Islet precursor cell (in vitro differentiated cells): ENCODE measurements around the gene UNG.

Experiments used
- DNase-seq: peaks from one replicate; pipeline ENCODE4 v3.0.0-alpha.2; 2018

The UNG gene

DNA sequence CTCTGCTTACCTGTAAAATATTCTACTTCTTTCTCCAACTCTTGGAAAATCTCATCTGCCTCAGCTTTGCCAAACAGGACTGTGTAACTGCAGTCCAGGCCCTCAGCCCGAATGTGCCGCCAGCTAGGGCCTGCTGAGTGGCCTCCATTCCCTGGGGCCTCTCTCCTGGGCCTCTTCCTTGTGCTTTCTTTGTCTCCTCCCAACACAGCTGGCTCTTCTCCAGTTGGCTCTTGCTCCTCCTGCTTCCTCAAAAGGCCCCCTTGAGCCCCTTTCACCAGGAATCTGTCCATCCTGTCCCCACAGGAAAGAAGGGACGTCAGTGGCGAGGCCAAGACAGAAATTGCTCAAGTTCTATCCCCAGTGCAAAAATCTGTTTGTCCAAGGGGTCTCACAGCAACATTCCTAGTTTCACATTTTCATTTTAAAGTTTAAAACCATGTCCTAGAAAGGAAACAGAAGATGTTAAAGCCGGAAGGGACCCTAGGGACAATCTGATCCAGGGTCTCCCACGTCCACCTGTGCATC, 4.8 kb upstream of the UNG start:
- peak; percentile 30 for DNase-seq

DNA sequence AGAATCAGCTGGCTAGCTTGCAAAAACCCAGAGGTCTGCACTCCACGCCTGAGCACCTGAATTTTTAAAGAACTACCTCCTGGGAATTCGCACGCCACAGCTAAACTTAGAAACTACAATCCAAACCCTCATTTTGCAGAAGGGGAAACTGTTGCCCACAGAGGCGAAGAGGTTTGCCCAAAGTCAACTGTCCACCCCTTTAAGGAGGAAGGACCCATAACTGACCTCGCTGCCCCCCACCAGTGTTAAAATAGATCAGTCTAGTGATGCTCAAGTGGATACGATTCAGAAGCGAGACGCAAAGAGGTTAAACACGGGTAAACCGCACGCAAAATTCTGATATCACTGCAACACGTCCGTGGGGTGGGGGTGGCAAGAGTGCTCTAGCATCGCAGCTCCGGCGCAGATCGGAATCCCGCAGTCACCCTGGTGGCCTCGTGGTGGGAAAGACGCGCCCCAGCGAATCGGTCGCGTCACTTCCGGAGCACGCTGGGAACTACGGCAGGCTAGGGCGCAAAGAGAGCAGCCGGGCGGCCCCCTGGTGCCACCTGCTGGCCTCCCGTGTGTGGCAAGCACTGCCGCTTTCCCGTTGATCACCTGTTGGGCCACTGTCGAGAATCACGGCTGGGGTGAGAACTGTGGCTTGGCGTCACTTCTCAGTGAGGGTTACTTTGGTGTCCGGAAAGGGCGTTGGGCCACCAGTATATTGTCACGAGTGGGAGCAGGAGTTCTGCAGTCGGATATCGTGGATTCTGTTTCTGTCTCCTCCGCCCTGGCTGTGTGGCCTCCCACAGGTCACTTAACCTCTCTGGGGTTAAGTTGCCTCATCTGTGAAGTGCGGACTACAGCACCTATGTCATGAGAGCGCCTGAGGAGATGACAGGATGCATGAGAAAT, 4.1 kb upstream of the UNG start, which contains the start of gene ALKBH2:
Gene ALKBH2 (minus strand): TSS at position 451 of the 897 bp plus-strand sequence. CDS start 686 bp downstream, outside the sequence.
- DNase-seq: peak; percentile 96

DNA sequence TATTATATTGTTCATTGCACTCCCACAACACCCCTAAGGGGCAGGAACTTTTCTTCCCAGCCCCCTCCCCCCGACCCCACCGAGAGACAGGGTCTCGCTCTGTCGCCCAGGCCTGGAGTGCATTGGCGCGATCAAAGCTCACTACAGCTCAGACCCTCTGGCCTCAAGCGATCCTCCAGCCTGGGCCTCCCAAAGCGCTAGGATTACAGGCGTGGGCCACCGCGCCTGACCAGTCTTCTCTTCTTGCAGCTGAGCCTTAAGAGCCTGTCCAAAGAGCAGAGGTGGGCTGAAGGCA, 310 bp upstream of the UNG start:
- DNase-seq: no peak

DNA sequence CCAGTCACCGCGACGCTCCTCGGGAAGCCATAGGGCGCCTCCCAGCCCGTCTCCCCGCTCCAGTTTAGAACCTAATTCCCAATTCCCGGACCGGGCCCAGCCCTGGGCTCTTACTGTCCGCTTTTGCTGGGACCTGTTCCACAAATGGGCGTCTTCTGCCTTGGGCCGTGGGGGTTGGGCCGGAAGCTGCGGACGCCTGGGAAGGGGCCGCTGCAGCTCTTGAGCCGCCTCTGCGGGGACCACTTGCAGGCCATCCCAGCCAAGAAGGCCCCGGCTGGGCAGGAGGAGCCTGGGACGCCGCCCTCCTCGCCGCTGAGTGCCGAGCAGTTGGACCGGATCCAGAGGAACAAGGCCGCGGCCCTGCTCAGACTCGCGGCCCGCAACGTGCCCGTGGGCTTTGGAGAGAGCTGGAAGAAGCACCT, 797 bp downstream of the UNG start:
- no peak for DNase-seq

DNA sequence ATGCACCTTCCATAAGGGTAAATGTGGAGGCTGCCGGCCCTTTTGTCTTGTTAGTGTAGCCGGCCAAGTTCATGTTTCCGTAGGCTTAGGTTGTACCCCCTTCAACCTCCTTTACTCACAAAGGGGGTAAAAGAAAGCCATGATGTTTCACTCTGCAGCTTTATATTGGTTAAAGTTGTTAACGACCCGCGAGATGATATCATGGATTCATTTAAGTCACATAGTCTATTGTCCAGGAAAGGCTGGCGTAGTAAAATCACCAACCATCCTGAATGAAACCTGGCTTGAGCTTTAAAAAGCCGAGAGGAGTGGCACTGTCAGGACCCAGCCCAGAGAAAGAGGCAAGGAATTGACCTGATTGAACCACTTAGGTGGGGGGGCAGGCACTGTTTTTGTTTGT, 1.3 kb downstream of the UNG start:
- DNase-seq: peak; percentile 36

DNA sequence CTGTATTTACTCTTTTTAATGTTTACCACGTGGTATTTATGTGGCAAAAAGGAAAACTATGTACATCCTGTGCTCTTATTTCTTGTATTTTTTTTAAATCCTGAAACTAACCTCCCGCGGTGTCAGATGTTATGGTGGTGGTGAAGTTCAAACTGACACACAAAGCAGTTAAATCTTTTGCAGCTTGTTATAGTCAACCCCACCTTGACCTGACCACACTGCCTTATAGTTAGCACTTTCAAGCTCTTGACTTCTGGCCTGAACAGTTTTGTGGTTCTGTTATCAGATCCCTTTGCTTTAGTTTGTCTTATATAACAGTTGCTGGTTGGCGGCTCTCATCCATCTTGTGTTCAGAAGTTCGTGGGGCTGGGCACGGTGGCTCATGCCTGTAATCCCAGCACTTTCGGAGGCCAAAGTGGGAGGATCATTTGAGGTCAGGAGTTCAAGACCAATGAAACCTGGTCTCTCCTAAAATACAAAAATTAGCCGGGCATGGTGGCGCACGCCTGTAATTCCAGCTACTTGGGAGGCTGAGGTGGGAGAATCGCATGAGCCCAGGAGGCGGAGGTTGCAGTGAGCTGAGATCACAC, 2.1 kb downstream of the UNG start:
- peak; percentile 22 for DNase-seq

DNA sequence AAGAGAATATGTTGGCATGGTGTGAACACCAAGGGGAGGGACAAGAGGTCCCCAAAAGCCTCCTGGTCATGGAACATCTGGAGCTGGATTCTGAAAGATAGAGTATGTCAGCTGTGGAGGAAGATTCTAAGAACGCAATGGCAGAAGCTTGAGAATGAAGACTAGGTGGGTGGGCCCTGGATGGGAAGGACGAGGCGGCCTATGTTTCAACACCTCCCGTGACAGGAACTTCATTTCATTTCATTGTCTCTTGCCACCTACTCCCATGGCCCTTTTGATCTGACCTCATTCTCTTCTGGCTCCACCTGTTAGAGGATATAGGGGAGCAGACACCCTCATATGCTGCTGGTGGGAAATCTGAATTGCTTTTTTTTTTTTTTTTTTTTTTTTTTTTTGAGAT, 3.3 kb downstream of the UNG start:
- DNase-seq: peak; percentile 29

DNA sequence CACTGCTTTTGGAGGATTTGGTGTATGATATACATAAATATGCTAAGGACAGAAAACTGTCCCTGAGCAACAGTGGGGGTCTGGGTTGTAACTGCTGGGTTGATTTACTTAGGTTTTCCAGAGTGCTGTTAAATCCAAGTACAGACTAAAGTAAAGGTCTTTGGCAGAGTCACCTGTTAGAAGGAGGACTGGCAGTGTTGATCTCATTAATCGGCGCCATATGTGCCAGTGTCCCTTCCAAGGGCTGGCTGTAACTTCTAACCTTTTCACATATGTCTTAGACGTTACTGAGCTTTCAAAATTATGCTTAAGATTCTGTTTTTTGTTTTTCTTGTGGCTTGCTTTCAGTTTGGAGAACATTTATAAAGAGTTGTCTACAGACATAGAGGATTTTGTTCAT, 5.1 kb downstream of the UNG start:
- no peak for DNase-seq

DNA sequence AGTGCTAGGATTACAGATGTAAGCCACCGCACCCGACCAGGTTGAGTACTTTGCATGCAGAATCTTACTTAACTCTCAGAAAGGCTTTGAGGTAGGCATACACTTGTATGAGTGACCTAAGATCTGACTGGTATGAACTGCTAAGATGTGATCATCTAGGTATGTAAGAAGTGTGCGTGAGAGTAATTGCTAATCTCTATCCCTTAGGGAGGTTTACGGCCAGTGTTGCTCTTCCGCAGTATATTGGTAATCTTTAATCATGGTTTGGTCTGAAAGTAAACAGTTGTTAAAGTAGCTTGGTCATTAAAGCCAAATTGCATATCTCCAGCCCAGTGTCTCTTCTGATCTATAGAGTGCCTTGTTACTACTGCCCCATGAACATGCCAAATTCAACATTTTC, 7.8 kb downstream of the UNG start:
- no peak for DNase-seq

DNA sequence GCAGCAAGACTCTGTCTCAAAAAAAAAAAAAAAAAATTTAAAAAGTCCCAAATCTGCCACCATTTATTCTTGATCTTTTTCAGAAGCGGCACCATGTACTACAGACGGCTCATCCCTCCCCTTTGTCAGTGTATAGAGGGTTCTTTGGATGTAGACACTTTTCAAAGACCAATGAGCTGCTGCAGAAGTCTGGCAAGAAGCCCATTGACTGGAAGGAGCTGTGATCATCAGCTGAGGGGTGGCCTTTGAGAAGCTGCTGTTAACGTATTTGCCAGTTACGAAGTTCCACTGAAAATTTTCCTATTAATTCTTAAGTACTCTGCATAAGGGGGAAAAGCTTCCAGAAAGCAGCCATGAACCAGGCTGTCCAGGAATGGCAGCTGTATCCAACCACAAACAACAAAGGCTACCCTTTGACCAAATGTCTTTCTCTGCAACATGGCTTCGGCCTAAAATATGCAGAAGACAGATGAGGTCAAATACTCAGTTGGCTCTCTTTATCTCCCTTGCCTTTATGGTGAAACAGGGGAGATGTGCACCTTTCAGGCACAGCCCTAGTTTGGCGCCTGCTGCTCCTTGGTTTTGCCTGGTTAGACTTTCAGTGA, 12.5 kb downstream of the UNG start:
- DNase-seq: peak; percentile 42

DNA sequence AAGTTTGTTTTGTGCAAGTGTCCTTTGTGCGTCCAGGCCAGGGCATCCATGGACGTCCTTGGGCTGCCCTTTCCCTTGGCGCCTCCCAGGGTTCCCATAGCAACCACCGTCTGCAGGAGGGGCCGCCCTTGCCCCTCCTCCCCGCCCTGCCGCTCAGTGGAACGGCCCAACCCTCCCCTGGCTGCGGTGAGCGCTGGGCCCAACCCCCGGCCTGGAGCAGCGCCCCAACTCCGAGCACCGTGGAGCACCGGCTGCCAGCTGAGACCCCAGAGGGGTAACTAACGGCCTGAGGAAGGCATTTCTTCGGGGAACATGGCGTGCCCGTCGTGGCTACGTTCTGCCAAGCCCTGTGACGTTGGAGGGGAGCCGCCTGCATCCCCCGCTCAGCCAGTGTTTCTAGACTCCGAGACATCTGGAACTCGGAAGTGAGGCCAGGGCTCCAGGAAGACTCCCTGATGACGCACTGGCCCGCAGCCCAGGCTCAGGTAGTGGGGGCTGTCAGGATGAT, 13.6 kb downstream of the UNG start:
- peak; percentile 95 for DNase-seq

DNA sequence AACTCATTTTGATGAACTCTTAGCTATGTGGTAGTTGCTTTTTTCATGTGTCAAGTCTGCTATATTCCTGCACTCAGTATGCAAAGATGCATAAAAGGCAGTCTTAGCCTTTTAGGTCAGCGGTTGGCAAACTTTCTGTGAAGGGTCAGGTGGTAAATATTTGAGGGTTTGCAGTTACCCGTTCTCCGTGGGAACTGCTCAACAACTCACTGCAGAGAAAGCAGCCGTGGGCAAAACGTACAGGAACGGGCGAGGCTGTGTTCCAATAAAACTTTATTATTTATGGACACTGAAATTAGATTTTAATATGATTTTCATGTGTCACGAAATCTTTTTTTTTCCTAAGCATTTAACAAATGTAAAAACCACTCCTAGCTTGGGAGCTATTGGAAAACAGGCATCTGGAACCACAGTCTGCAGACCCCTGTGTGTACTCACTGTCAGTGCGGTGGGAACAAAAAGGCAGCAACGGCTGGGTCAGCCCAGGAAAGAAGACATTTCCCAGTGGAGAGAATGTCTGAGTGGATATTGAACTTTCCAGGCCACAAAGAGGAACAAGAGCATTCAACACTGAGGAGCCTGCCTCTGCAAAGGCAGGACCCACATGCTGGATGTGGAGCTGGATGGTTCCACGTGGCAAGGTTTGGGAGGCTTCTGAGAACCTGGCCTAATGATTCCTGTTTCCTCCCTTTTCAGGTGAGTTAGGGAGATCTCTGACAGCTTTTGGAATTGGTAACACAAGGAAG, 15.5 kb downstream of the UNG start:
- peak; percentile 53 for DNase-seq

DNA sequence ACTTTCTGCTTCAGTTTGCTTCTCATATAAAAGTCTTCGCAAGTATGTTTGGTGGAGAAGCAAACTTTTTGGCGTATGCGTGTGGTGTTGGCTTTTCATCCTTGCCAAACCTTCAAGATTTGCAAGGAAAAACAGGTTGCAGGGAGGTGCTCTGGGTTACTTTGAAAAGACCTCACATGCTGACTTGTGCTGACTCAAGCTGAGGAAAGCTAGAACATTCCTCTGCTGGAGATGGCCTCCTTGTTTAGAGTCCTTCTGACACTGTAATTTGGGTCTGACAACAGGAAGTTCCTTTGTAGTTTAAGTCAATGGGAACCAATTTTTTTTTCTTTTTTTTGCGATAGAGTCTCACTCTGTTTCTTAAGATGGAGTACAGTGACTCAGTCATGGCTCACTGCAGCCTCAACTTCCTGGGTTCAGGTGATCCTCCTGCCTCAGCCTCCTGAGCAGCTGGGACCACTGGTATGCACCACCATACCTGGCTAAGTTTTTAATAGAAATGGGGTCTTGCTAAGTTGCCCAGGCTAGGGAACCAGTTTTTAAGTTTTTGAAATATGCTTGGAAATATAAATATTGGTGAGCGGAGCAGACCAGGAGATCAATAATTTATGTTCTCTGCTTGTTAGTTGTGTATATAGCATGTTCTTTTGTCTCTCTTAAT, 16.4 kb downstream of the UNG start:
- DNase-seq: peak; percentile 51

DNA sequence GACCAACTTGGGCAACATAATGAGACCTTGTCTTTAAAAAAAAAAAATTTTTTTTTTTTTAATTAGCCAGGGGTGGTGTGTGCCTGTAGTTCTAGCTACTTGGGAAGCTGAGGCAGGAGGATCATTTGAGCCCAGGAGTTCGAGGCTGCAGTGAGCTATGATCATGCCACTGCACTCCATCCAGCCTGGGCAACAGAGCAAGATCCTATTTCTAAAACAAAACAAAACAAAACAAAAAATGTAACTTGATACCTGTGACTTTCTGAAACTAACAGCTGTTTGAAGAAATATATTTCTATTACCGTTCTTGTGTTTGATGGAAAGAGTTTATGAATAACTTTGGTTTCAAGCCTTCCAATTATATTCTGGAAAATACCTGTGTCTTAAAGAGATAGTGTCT, 17.2 kb downstream of the UNG start:
- DNase-seq: no peak

DNA sequence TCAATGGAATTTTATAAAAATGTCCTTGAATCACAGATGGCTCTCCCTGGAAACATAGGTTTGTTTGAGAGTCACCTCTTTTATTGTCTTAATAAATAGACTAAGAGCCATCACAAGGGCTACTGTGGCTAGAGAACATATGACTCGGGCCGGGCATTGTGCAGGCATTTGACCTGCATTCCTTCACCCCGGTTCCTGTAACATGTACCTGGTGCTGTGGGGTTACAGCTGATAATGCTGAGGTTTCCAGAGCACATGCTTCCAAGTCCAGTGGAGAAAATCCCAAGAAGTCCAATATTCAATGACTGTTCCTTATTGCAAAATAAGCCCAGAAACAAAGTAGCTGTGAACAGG, 18.0 kb downstream of the UNG start:
- DNase-seq: no peak

DNA sequence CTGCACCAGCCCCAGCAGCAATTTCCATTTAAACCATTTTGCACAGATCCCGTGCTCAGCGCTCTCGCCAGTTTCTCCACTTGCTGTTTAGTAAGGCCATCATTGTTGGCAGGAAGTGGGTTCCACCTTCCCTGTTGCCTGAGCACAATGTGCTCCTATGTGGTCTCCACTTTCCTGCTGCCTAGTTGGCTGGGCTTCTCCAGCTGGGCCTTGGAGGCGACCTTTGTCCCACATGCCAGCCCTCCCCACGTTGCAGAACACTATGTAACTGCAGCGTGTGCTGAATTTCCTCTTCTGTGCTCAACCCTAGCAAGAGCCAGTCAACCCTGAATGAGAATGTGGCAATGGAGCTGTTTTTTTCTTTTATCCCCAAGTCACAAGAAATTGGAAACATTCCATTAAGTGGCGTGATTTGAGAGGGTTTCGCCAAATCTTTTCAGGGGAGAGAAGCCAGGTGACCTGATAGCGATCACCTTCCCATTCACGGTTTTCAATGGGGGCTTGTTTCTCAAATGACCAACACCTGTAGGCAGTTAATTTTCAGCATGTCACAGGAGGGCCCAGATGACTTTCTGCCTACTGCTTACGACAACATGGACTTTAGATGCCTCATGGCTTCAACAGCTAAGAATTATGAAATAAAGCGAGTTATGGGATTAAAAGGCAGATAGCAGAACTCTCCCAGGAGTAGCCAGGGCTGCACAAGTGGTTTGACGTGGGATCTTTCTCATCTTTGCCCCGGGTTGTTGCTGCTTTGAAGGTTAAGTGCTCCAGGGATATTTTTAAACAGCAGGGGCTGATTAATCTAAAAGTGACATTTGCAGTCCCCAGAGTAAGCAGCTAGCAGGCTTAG, 18.6 kb downstream of the UNG start, which contains the start of gene ACACB:
Gene ACACB (plus strand): TSS at position 830 of the 853 bp plus-strand sequence. CDS start 22,819 bp downstream, outside the sequence.
- DNase-seq: peak; percentile 70

DNA sequence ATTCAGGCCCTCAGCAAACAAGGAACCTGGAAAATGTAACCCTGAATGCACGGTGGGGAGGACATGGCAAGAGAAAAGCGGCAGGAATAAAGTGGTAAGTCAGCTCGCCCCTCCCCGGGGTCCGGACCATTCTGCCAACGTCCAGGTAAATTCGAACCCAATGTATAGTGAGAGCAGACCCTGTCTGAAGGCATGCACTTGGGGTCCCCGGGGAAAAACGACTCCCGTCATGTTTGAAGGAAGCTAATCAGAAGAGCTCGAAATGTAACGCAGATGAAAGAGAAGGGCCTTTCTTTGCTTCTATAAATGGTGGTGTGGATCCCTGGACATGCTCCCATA, 19.2 kb downstream of the UNG start:
- no peak for DNase-seq

DNA sequence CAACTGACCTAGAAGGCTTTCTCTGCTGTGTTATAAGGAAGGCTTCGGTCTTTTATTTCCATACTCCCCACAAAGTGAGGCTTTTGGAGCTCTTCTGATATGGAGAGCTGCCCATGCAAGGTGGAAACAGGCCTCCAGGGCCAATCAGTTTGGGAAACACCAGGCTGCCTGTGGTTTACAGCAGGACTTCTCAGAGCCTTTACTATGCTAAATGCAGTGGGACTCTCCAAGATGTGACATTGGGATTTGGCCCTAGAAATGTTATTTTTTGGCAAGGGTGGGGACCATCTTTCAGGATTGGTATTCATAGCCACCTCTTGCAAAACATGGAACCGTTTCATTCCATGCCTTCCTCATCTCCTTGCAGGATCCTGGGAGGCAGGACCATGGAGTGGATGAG, 22.7 kb downstream of the UNG start:
- peak; percentile 44 for DNase-seq

DNA sequence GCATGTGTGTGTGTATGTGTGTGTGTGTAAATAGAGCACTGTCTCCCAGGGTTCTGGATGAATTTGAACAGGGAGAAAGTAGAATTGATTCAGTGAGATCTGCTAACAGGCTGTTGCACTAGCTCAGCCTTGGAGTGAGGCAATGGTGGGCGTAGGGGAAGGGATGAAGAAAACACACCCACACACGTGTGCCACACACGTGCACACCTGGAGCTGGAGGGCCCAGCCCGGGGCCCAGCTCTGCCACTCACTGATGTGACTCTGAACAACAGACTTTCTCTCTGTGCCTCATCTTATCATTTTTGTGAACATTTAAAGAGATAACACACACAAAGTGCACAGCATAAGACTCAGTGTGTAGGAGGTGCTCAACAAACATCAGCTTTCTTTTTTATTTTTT, 23.2 kb downstream of the UNG start:
- DNase-seq: no peak

DNA sequence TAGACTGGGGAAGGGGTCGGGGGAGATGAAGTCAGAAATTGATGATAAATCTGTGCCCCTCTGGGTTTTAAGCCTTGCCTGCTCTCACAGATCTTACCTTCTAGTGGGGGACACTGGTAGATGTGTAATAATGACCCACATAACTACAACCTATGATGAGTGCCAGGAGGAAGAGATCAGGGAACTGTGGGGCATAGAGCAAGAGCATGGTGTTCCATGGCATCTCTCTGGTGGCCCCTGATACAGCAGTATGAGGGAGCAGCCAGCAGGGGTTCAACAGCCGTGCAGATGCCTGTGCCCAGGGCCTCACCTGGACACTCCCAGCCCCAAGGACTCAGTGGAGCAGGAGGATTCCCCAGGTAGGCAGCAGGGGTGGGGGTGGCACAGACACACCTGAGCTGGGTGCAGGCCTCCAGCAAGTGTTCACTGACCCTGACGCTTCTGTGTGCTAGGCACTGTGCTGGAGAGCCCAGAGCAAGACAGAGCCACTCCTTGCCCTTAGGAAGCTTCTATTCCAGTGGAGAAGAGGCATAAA, 24.0 kb downstream of the UNG start:
- DNase-seq: no peak
